BJ (cell line): ENCODE measurements around the gene CELA3A. TPM values are rescaled to one million over a fixed set of nuclear protein-coding genes. Genes with fewer than 3 reads are reported as not detected.

Experiments
- CTCF ChIA-PET: fragments of 350-600 bp; formaldehyde crosslinking; extraction: SDS; loops from one replicate; lab custom pipeline; 2021; ENCODE audit warnings: antibody characterized with exemption, inconsistent platforms; lab: Yijun Ruan, JAX
- POLR2A ChIA-PET: fragments of 300-600 bp; sonication (Branson Sonifier 250); formaldehyde crosslinking; extraction: SDS; loops from one replicate; lab custom pipeline; 2021; ENCODE audit warnings: antibody characterized with exemption; lab: Charles Lee
- DNase-seq: peaks from one replicate; pipeline ENCODE4 v3.0.0-alpha.2; 2011; ENCODE audit warnings: low read depth
- H3K27me3 ChIP-seq: 2 replicates; pipeline ENCODE4 v1.6.0; 2011; ENCODE audit warnings: low read length; ENCODE audit not compliant: control insufficient read depth, insufficient read depth
- H3K36me3 ChIP-seq: 2 replicates; pipeline ENCODE4 v1.5.1; 2011; ENCODE audit warnings: low read length; ENCODE audit not compliant: control insufficient read depth, insufficient read depth
- H3K4me3 ChIP-seq: 2 replicates; pipeline ENCODE4 v1.5.1; 2011; ENCODE audit warnings: low read depth, mild to moderate bottlenecking, control low read depth, low read length
- CTCF ChIP-seq: IDR thresholded peaks from 2 replicates; pipeline ENCODE4 v1.5.1; 2011; ENCODE audit warnings: low read depth, mild to moderate bottlenecking, control low read depth, inconsistent platforms, low read length, moderate library complexity; ENCODE audit not compliant: insufficient read depth
- polyA plus RNA-seq: library from polyadenylated mRNA; depleted of rRNA; stranded (reverse); fragments of >200 nt; gene quantifications from 2 replicates; pipeline ENCODE4 v1.2.3, GENCODE V29; 2011

The CELA3A gene
- polyA plus RNA-seq, 1 experiment = not detected

- Histone ChIP-seq H3K4me3 (no peak overlapping the region), H3K36me3 (no peaks in the 10 kb centered on the region), H3K27me3 (no peaks in the 10 kb centered on the region)
- CTCF ChIA-PET = no interaction called here
- no peak for DNase-seq
- POLR2A ChIA-PET = no interaction called here
- no peak for TF ChIP-seq CTCF
These were observed 41.8 kb downstream of the CELA3A start for GRCh38 chr1:22043198-22043769.

- ChIA-PET CTCF (interaction anchor here (0.6 to 1.0 kb wide), 2 partner anchors 22 to 34 kb away, joined by 3 read pairs; no protein-coding TSS in a partner anchor), POLR2A (no interaction called here)
- no peaks in the 10 kb centered on the region for H3K27me3 ChIP-seq
- H3K36me3 ChIP-seq = no peaks in the 10 kb centered on the region
- no peak for TF ChIP-seq CTCF
- no peak for DNase-seq
- H3K4me3 ChIP-seq = no peak overlapping the region
These were observed 43.4 kb downstream of the CELA3A start for GRCh38 chr1:22044690-22045420.

GRCh38 chr1:22045604-22046228 lies 44.3 kb downstream of the CELA3A start:
- Histone ChIP-seq H3K4me3 (no peak overlapping the region), H3K36me3 (no peaks in the 10 kb centered on the region), H3K27me3 (no peaks in the 10 kb centered on the region)
- POLR2A ChIA-PET = no interaction called here
- DNase-seq = no peak
- CTCF ChIA-PET = no interaction called here
- no peak for TF ChIP-seq CTCF

GRCh38 chr1:22048351-22049192 lies 47.1 kb downstream of the CELA3A start:
- POLR2A ChIA-PET = no interaction called here
- TF ChIP-seq CTCF = no peak
- DNase-seq = no peak
- H3K36me3 ChIP-seq = no peaks in the 10 kb centered on the region
- no peaks in the 10 kb centered on the region for H3K27me3 ChIP-seq
- CTCF ChIA-PET = interaction anchor here (0.9 kb wide), 1 partner anchor 26 kb away, joined by 3 read pairs; no protein-coding TSS in a partner anchor
- no peak overlapping the region for H3K4me3 ChIP-seq
